NCI-H460 (cell line): ENCODE measurements around the gene UQCRFS1. TPM values are rescaled to one million over a fixed set of nuclear protein-coding genes. Genes with fewer than 3 reads are reported as not detected.
"Not testable (repeated sequence)": the region's sequence is repeated elsewhere in the genome, so short reads cannot be mapped to it uniquely, and the experiment has no call there.

Experiments used
- DNase-seq: peaks from one replicate; pipeline ENCODE4 v3.0.0-alpha.2; 2016; ENCODE audit warnings: low read depth; ENCODE audit errors: extremely low read depth
- polyA plus RNA-seq: library from polyadenylated mRNA; depleted of rRNA; stranded (reverse); fragments of >200 nt; gene quantifications from 2 replicates; pipeline ENCODE4 v1.2.3, GENCODE V29; 2014; cell fraction: nucleus; rRNA removed
- total RNA-seq: library from RNA; depleted of rRNA; stranded (reverse); fragments of >200 nt; shearing (Covaris generic); gene quantifications from 2 replicates; pipeline ENCODE4 v1.2.3, GENCODE V29; 2014; rRNA removed

UQCRFS1 gene
- 47.8 and 50.6 TPM in 2 replicates for total RNA-seq
- 30.5 and 36.8 TPM in 2 replicates for polyA plus RNA-seq

DNA sequence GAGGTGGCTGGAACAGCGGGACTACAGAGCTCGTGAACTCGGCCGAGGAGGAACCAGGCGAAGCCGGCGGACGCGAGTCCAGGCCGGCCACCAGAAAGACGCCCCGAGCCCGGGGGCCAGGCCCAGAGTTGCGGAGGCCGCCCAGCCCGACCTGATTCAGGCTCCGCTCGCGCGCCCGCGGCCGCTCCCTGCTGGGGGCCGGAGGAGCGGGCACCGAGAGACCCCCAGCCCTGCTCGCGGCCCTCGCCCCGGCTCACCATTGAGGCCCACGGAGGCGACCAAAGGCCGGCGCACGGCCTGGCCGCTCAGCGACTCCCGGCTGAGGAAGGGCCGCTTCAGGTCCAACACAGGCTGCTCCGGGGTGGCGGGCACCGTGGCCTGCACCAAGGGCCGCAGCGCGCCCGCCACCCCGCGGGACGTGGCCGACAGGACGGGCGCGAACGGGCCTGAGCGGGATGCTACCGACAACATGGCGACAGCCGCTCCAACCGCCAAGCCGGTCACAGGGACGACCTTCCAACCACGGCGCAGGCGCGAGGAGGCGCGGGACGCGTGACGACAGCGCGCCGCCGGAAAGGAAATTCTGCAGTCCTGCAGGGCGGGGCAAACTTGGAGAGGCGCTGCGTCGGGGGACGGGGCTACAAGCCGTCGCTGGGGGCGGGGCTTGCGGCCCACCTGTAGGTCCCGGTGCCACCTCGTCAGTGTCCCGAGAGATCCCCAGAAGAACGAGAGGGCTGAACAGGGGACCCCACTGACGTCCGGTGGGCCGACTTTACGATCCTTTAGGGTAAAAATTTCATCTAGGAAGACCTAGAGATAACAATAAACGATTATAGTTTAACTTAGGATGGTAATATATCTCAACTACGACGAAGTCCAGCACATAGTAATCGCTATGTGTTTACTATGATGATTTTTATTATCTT, at the start of gene UQCRFS1:
UQCRFS1 (minus strand) TSS at position 504 of the 926 bp plus-strand sequence; CDS start at position 471, 33 bp downstream.
- peak; percentile 83 for DNase-seq

DNA sequence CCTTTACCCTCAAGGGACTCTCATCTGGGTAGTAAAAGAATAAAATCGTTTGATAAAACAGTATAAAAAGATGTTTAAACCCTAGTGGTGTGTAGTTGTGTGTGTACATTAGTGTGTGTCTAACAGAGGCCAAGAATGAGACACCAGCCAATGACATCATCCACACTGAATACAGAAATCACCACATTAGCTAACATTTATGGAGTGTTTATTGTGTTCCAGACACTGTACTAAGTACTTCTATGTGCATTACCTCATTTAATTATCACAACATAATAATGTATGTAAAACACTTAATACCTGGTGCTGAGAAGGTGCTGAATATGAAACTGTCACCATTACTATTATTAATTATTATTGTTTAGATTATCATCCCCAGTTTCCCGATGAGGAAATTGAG, 49.1 kb upstream of the UQCRFS1 start:
- DNase-seq, result no peak

GRCh38 chr19:29260477-29261317, 47.7 kb upstream of the UQCRFS1 start:
- DNase-seq, result peak; percentile 6

- no peak for DNase-seq
Observed at GRCh38 chr19:29259867-29260281, 46.9 kb upstream of the UQCRFS1 start.

DNA sequence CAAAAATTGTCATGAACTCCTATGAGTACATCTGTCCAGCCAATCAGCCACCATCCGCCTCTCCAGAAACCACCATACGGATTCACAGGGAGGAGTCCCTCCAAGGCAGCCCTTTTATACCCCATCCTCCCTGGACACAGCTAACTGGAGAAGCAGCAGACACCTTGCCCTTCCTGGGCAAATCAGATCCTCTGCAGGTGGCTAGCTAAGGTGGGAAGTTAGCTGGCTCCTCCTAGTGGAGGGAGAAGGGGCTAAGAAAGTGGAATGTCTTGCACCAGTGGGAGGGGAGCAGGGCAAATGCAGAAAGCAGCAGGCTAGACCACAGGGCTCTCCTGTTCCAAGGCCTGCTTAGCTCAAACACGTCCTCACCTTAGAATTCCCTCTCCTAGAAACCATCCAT, 46.2 kb upstream of the UQCRFS1 start:
- DNase-seq, result no peak

- DNase-seq, result no peak
Observed at GRCh38 chr19:29256516-29256915, 43.6 kb upstream of the UQCRFS1 start.

DNA sequence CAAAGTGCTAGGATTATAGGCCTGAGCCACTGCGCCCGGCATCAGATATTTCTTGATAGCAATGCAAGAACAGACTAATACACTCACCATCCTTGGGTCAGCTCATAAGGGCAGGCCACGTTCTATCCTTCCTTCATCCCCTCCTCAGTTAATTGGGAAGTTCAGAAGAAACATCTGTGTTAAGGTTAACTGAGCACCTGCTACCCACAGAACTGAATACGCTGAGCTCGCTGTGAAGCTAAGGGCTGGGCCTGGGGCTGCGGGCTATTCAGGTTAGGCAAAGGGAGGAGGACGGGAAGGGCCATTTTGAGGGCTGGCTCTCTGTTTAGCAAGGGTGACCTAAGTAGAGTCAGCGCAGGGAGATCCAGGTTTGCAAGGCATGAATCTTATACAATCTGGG, 43.0 kb upstream of the UQCRFS1 start:
- no peak for DNase-seq

DNA sequence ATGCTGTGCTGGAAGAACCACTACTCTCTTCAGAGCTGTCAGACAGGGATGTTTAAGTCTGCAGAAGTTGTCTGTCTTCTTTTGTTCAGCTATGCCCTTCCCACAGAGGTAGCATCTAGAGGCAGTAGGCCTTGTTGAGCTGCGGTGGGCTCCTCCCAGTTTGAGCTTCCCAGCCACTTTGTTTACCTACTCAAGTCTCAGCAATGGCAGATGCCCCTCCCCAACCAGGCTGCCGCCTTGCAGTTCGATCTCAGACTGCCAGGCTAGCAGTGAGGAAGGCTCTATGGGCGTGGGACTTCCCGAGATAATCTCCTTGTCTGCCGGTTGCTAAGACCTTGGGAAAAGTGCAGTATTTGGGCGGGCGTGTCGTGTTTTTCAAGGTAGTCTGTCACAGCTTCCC, 42.1 kb upstream of the UQCRFS1 start:
- DNase-seq, result no peak

GRCh38 chr19:29249798-29250197, 36.8 kb upstream of the UQCRFS1 start:
- DNase-seq, result not testable (repeated sequence)

- DNase-seq, result no peak
Observed at GRCh38 chr19:29248332-29248844, 35.4 kb upstream of the UQCRFS1 start.

- DNase-seq, result no peak
Observed at GRCh38 chr19:29247872-29248271, 34.9 kb upstream of the UQCRFS1 start.

- DNase-seq, result no peak
Observed at GRCh38 chr19:29247471-29247870, 34.5 kb upstream of the UQCRFS1 start.

DNA sequence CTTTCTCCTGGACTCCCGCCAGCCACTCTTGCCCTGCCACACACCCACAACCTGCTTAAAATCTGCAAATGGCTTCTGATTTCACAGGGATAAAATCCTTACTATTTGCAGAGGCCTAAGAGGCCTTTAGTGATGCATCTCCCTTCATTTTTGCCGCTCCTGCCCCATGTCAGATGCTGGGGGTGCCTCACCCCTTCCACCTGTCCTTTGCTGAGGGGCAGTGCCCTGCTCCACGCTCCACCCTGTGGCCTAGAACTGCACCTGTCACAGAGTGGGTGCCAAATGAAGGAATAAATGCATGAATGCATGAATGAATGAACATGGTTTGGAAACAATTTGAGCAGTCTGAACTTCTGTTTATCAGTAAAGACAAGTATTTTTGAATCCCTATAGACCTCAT, 34.1 kb upstream of the UQCRFS1 start:
- DNase-seq, result no peak

DNA sequence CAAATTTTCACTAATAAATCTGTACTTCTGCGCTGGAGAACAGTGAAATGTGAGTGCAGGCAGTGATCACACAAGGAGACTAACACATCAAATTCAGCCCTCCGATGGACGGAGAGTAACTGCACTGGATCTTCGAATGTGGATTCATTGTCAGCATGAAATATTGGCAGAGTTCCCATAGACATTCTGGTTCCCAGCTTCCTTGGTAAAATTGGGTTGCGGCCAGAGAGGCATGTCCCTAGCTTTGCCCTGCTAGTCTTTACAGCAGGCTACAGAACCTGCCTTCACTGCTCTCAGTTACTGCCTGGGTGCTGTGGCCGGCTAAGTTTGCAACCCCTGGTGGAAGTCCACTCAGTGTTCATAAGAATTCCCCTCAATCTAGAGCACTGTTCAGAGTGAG, 32.3 kb upstream of the UQCRFS1 start:
- no peak for DNase-seq

GRCh38 chr19:29241324-29241723, 28.4 kb upstream of the UQCRFS1 start:
- no peak for DNase-seq

DNA sequence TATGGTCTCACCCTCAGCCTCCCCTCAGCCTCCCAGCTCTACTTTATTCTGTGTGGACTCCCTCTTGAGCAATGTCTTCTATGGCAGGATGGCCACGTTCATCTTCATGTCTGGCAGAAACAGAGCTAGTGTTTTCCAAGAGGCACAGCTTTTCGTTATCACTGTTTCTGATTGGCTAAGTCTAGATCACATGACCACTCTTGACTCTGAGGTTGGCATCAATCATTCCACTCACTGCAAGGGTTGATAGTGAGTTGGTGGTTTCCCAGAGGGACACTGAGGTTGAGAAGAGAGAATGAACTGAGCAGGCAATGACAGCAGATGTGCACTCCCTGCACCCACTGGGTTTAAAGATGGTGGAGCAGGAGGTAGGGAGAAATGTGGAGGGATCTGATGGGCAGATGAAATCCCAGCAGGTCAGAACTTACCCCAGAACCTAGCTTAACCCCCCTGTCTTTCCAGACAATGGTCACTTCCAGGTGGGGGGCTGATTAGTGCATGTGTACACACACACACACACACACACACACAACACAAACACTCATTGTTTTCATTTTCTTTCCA, 26.3 kb upstream of the UQCRFS1 start:
- DNase-seq, result no peak

- no peak for DNase-seq
Observed at GRCh38 chr19:29233591-29233990, 20.6 kb upstream of the UQCRFS1 start.

DNA sequence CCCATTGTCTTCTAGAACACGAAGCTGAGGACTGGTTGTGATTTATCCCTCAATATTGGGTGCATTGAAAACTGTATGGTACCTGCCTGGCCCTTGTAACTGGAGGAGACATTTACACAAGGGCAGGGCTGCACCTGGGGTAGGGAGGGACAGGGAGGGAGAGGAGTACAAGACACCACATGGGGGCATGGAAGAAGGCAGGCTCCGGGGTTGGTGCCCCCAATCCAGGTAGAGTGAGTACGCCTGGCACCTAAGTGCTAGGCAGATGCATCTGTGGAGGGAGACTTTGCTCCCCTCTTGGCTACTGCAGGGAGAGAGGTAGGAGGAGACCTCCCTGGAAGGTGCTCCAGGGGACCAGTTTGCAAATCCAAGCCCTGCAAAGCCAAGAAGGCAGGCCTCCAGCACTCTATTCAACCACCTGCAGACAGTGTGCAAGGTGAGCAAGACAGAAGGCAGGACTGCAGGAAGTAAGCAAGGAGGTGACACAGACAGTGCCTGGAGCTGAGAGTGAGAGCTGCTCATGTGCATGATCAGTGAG, 19.4 kb upstream of the UQCRFS1 start:
- no peak for DNase-seq

- not testable (repeated sequence) for DNase-seq
Observed at GRCh38 chr19:29231306-29231705, 18.4 kb upstream of the UQCRFS1 start.

DNA sequence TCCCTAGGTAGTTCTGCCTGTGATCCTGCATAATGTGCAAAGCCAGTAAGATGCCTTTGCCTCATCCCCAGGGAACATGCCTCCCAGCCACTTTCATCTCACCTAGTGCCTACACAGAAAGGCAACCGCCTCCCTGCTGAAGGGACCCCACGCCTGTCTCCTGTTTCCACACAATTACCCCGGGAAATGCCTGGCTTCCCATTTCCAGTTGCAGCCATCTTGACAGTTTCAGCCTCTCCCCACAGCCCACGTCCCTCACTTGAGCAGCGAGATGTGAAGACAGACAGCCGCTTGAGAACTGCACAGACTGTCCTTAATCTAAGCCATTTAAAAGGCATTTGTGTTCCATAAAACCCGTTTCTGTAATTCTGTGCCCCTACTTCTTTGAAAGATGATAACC, 4.7 kb upstream of the UQCRFS1 start:
- DNase-seq, result no peak

- DNase-seq, result no peak
Observed at GRCh38 chr19:29216021-29216420, 3.1 kb upstream of the UQCRFS1 start.
